H9 (cell line): Measurements from ENCODE around the gene SIX5. TPM values are rescaled to one million over a fixed set of nuclear protein-coding genes. Genes with fewer than 3 reads are reported as not detected.

Source experiments
- DNase-seq: peaks from one replicate; pipeline ENCODE4 v3.0.0-alpha.2; 2017
- H2AFZ ChIP-seq: one replicate; pipeline ENCODE4 v1.6.1; 2013; ENCODE audit warnings: mild to moderate bottlenecking, low read length, control low read depth, moderate library complexity
- H2AK5ac ChIP-seq: 2 replicates; pipeline ENCODE4 v1.6.1; 2013; ENCODE audit warnings: low read length, control low read depth, mixed read lengths; ENCODE audit not compliant: insufficient read length
- H2BK120ac ChIP-seq: one replicate; pipeline ENCODE4 v1.6.1; 2013; ENCODE audit warnings: low read depth, mild to moderate bottlenecking, low read length, control low read depth, inconsistent platforms; ENCODE audit not compliant: poor library complexity, severe bottlenecking
- H2BK12ac ChIP-seq: 2 replicates; pipeline ENCODE4 v1.6.1; 2013; ENCODE audit warnings: low read length, control low read depth, mixed read lengths, low read depth; ENCODE audit not compliant: insufficient read length
- H2BK15ac ChIP-seq: 2 replicates; pipeline ENCODE4 v1.6.1; 2013; ENCODE audit warnings: low read depth, low read length, control low read depth
- H2BK20ac ChIP-seq: one replicate; pipeline ENCODE4 v1.6.1; 2013; ENCODE audit warnings: low read depth, mild to moderate bottlenecking, low read length, control low read depth, inconsistent platforms; ENCODE audit not compliant: poor library complexity, severe bottlenecking
- H2BK5ac ChIP-seq: 2 replicates; pipeline ENCODE4 v1.6.1; 2013; ENCODE audit warnings: low read length, control low read depth, mixed read lengths; ENCODE audit not compliant: insufficient read length
- H3K14ac ChIP-seq: 2 replicates; pipeline ENCODE4 v1.6.1; 2013; ENCODE audit warnings: low read length, control low read depth; ENCODE audit not compliant: insufficient read depth
- H3K18ac ChIP-seq: 2 replicates; pipeline ENCODE4 v1.6.1; 2013; ENCODE audit warnings: low read depth, mild to moderate bottlenecking, mixed read lengths, low read length, control low read depth; ENCODE audit not compliant: insufficient read length
- H3K23ac ChIP-seq: 2 replicates; pipeline ENCODE4 v1.6.1; 2013; ENCODE audit warnings: low read length, control low read depth, mixed read lengths, low read depth; ENCODE audit not compliant: insufficient read length
- H3K23me2 ChIP-seq: 2 replicates; pipeline ENCODE4 v1.6.1; 2013; ENCODE audit warnings: low read depth, mild to moderate bottlenecking, mixed read lengths, low read length, control low read depth; ENCODE audit not compliant: insufficient read length, poor library complexity, severe bottlenecking
- H3K27ac ChIP-seq: 2 replicates; pipeline ENCODE4 v1.5.1; 2013; ENCODE audit warnings: low read length, control low read depth, mixed read lengths, low read depth; ENCODE audit not compliant: insufficient read length
- H3K27me3 ChIP-seq: 2 replicates; pipeline ENCODE4 v1.6.1; 2013; ENCODE audit warnings: low read length, control low read depth, inconsistent platforms; ENCODE audit not compliant: insufficient read depth
- H3K4ac ChIP-seq: 2 replicates; pipeline ENCODE4 v1.6.1; 2013; ENCODE audit warnings: low read depth, mild to moderate bottlenecking, control low read depth, inconsistent platforms, low read length, moderate library complexity
- H3K4me1 ChIP-seq: 2 replicates; pipeline ENCODE4 v1.6.1; 2013; ENCODE audit warnings: low read length, control low read depth, inconsistent platforms; ENCODE audit not compliant: insufficient read depth
- H3K4me2 ChIP-seq: 2 replicates; pipeline ENCODE4 v1.6.1; 2013; ENCODE audit warnings: low read length, control low read depth, mixed read lengths; ENCODE audit not compliant: insufficient read length, insufficient read depth
- H3K56ac ChIP-seq: 2 replicates; pipeline ENCODE4 v1.6.1; 2013; ENCODE audit warnings: low read depth, mild to moderate bottlenecking, mixed read lengths, low read length, control low read depth; ENCODE audit not compliant: insufficient read length
- H3K79me1 ChIP-seq: 2 replicates; pipeline ENCODE4 v1.6.1; 2013; ENCODE audit warnings: low read depth, mild to moderate bottlenecking, moderate library complexity, low read length, control low read depth, inconsistent platforms; ENCODE audit not compliant: insufficient read depth, poor library complexity, severe bottlenecking
- H3K79me2 ChIP-seq: 2 replicates; pipeline ENCODE4 v1.6.1; 2013; ENCODE audit warnings: low read length, control low read depth, inconsistent platforms; ENCODE audit not compliant: insufficient read depth
- H3K9ac ChIP-seq: 2 replicates; pipeline ENCODE4 v1.6.1; 2013; ENCODE audit warnings: low read length, control low read depth, mixed read lengths; ENCODE audit not compliant: insufficient read length; ENCODE audit errors: extremely low read depth
- H3K9me3 ChIP-seq: one replicate; pipeline ENCODE4 v1.6.1; 2013; ENCODE audit warnings: low read depth, low read length, inconsistent platforms; ENCODE audit not compliant: control insufficient read depth
- H3T11ph ChIP-seq: one replicate; pipeline ENCODE4 v1.6.1; 2013; ENCODE audit warnings: mild to moderate bottlenecking, low read length, control low read depth, inconsistent platforms
- H4K20me1 ChIP-seq: one replicate; pipeline ENCODE4 v1.6.1; 2013; ENCODE audit not compliant: control insufficient read depth, insufficient read length, insufficient read depth
- H4K5ac ChIP-seq: 2 replicates; pipeline ENCODE4 v1.6.1; 2013; ENCODE audit warnings: low read depth, mild to moderate bottlenecking, mixed read lengths, low read length, control low read depth; ENCODE audit not compliant: insufficient read length
- H4K8ac ChIP-seq: replicated peaks from 2 replicates; pipeline ENCODE4 v1.6.1; 2013; ENCODE audit warnings: low read length, control low read depth, mixed read lengths, low read depth; ENCODE audit not compliant: insufficient read length
- H4K91ac ChIP-seq: 2 replicates; pipeline ENCODE4 v1.6.1; 2013; ENCODE audit warnings: low read depth, mild to moderate bottlenecking, moderate library complexity, mixed read lengths, low read length, control low read depth; ENCODE audit not compliant: insufficient read length
- H3K27ac Mint-ChIP-seq, 3 experiments: 2 replicates in 2 of 3; 3 replicates in 1 of 3; pipeline ENCODE4 v1.8.0; 2020 to 2021; ENCODE audit warnings: mixed read lengths in 3 of 3, mild to moderate bottlenecking in 1 of 3, moderate library complexity in 1 of 3
- H3K27me3 Mint-ChIP-seq: 2 replicates; pipeline ENCODE4 v1.8.0; 2021; ENCODE audit warnings: low read depth, mild to moderate bottlenecking, moderate library complexity, mixed read lengths
- H3K36me3 Mint-ChIP-seq, 3 experiments: 2 replicates in 2 of 3; 3 replicates in 1 of 3; pipeline ENCODE4 v1.8.0; 2020 to 2021; ENCODE audit warnings: low read depth in 3 of 3, mixed read lengths in 3 of 3; ENCODE audit not compliant: insufficient read depth in 1 of 3
- H3K4me1 Mint-ChIP-seq, 2 experiments: 2 replicates each; pipeline ENCODE4 v1.8.0; 2020; ENCODE audit warnings: mixed read lengths in 2 of 2
- H3K4me3 Mint-ChIP-seq, 2 experiments: 2 replicates in 1 of 2; 3 replicates in 1 of 2; pipeline ENCODE4 v1.8.0; 2020 to 2021; ENCODE audit warnings: mild to moderate bottlenecking in 2 of 2, mixed read lengths in 2 of 2, moderate library complexity in 1 of 2
- H3K9me3 Mint-ChIP-seq, 2 experiments: 2 replicates in 1 of 2; 3 replicates in 1 of 2; pipeline ENCODE4 v1.8.0; 2020; ENCODE audit warnings: mild to moderate bottlenecking in 2 of 2, mixed read lengths in 2 of 2, moderate library complexity in 1 of 2
- WGBS: extraction: QIAGEN DNeasy Blood & Tissue Kit; methylation state at CpG from one replicate; pipeline ENCODE4 v1.1.7; 2013; ENCODE audit warnings: missing lambda C conversion rate, low lambda C conversion rate, mixed read lengths; ENCODE audit not compliant: insufficient read length; ENCODE audit errors: extremely low coverage; 5-methylcytosine and 5-hydroxymethylcytosine counted together
- total RNA-seq: library from RNA; stranded (reverse); gene quantifications from 2 replicates; pipeline ENCODE4 v1.2.1, GENCODE V29; 2021
- TF ChIP-seq, protein P1 (sequence below): fragments of 200-600 bp; sonication (generic); conservative IDR thresholded peaks from 3 replicates; pipeline ENCODE4 v1.8.0; 2021; ENCODE audit warnings: antibody characterized with exemption, mild to moderate bottlenecking

Gene SIX5
- total RNA-seq, 1 experiment from 2014 or later: 41.7 TPM

GRCh38 chr19:45781214-45782161 is 12.4 kb upstream of the SIX5 start:
- Histone ChIP-seq H3K56ac (no peak overlapping the region), H3K14ac (no peak overlapping the region; the same call in 1 of the 2 replicates), H4K20me1 (no peaks in the 10 kb centered on the region), H4K91ac (no peak overlapping the region), H2AK5ac (no peak overlapping the region), H2BK15ac (no peak overlapping the region), H3K79me2 (no peaks in the 10 kb centered on the region), H2BK120ac (no peak overlapping the region), H3K23me2 (peaks cover 6% of the 10 kb centered on the region), H3K9me3 (no peaks in the 10 kb centered on the region), H2BK12ac (no peak overlapping the region), H4K5ac (no peak overlapping the region), H2BK20ac (no peak overlapping the region), H3K79me1 (no peaks in the 10 kb centered on the region), H3K9ac (no peak overlapping the region), H2BK5ac (no peak overlapping the region), H3K27ac (no peak overlapping the region), H3T11ph (no peak overlapping the region), H3K23ac (no peak overlapping the region), H3K4ac (no peak overlapping the region), H3K18ac (no peak overlapping the region), H3K27me3 (no peaks in the 10 kb centered on the region; the same call in 1 of the 2 replicates), H3K4me1 (peaks cover 3% of the 10 kb centered on the region; the same call in 1 of the 2 replicates), H3K4me2 (no peak overlapping the region), H4K8ac (no peak overlapping the region), H2AFZ (no peak overlapping the region)
- no peak for DNase-seq
- peaks cover 13 to 43% (median 37%) of the 10 kb centered on the region in 3 experiments; a peak in 6 of 7 replicates for H3K36me3 Mint-ChIP-seq
- WGBS: no CpG with 5 or more reads among the region's 17 CpGs
- H3K27me3 Mint-ChIP-seq: peaks cover 18% of the 10 kb centered on the region
- H3K4me1 Mint-ChIP-seq: peaks cover 23 to 42% of the 10 kb centered on the region in 2 experiments
- no peak overlapping the region; a peak in 2 of 7 replicates for H3K27ac Mint-ChIP-seq
- TF ChIP-seq, protein P1, sequence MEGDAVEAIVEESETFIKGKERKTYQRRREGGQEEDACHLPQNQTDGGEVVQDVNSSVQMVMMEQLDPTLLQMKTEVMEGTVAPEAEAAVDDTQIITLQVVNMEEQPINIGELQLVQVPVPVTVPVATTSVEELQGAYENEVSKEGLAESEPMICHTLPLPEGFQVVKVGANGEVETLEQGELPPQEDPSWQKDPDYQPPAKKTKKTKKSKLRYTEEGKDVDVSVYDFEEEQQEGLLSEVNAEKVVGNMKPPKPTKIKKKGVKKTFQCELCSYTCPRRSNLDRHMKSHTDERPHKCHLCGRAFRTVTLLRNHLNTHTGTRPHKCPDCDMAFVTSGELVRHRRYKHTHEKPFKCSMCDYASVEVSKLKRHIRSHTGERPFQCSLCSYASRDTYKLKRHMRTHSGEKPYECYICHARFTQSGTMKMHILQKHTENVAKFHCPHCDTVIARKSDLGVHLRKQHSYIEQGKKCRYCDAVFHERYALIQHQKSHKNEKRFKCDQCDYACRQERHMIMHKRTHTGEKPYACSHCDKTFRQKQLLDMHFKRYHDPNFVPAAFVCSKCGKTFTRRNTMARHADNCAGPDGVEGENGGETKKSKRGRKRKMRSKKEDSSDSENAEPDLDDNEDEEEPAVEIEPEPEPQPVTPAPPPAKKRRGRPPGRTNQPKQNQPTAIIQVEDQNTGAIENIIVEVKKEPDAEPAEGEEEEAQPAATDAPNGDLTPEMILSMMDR: no peak
- no peak overlapping the region for H3K4me3 Mint-ChIP-seq
- no peaks in the 10 kb centered on the region for H3K9me3 Mint-ChIP-seq
